ENCODE results near the gene PRR23A.
"Not testable (repeated sequence)": the region's sequence is repeated elsewhere in the genome, so short reads cannot be mapped to it uniquely, and the experiment has no call there.

The PRR23A gene

GRCh38 chr3:139006051-139006716 lies at the start of gene PRR23A:
PRR23A (minus strand) TSS chr3:139006268; CDS start chr3:139006268, 0 bp downstream.
- DNase-seq: no peak

- DNase-seq: no peak
Observed at GRCh38 chr3:139052802-139053600, 46.9 kb upstream of the PRR23A start.

- no peak for DNase-seq
Observed at GRCh38 chr3:139044366-139045210, 38.5 kb upstream of the PRR23A start, which contains the start of gene PRR23C. PRR23C (minus strand) TSS chr3:139044892; CDS start chr3:139044620, 272 bp downstream.

- no peak for DNase-seq
Observed at GRCh38 chr3:139043554-139044365, 37.7 kb upstream of the PRR23A start.

GRCh38 chr3:139037478-139037877 lies 31.4 kb upstream of the PRR23A start:
- DNase-seq: no peak

GRCh38 chr3:139032326-139033002 lies 26.4 kb upstream of the PRR23A start:
- DNase-seq: no peak

- not testable (repeated sequence) for DNase-seq
Observed at GRCh38 chr3:139030576-139030975, 24.5 kb upstream of the PRR23A start.

- no peak for DNase-seq
Observed at GRCh38 chr3:139024968-139025367, 18.9 kb upstream of the PRR23A start.

GRCh38 chr3:139020868-139021234 lies 14.8 kb upstream of the PRR23A start, which contains the start of gene PRR23B:
PRR23B (minus strand) TSS chr3:139020926; CDS start chr3:139020661, 265 bp downstream.
- DNase-seq: no peak

GRCh38 chr3:139020036-139020867 lies 14.2 kb upstream of the PRR23A start:
- no peak for DNase-seq

GRCh38 chr3:139016430-139017048 lies 10.5 kb upstream of the PRR23A start:
- no peak for DNase-seq

- no peak for DNase-seq
Observed at GRCh38 chr3:139005356-139005993, 593 bp downstream of the PRR23A start.

- no peak for DNase-seq
Observed at GRCh38 chr3:138995706-138996105, 10.4 kb downstream of the PRR23A start.

- no peak for DNase-seq
Observed at GRCh38 chr3:138987181-138987580, 18.9 kb downstream of the PRR23A start.

GRCh38 chr3:138985932-138986331 lies 20.1 kb downstream of the PRR23A start:
- no peak for DNase-seq

- no peak for DNase-seq
Observed at GRCh38 chr3:138984816-138985215, 21.3 kb downstream of the PRR23A start.

- DNase-seq: no peak
Observed at GRCh38 chr3:138976047-138976446, 30.0 kb downstream of the PRR23A start.

GRCh38 chr3:138975351-138975750 lies 30.7 kb downstream of the PRR23A start:
- DNase-seq: no peak

- no peak for DNase-seq
Observed at GRCh38 chr3:138974462-138974861, 31.6 kb downstream of the PRR23A start.

GRCh38 chr3:138972941-138973340 lies 33.1 kb downstream of the PRR23A start:
- DNase-seq: no peak
